Stromal cell of bone marrow (primary cell): ENCODE data around the gene CLNK.

Experiments
- DNase-seq: peaks from one replicate; pipeline ENCODE4 v3.0.0-alpha.2; 2012; ENCODE audit warnings: low read depth

CLNK gene

DNA sequence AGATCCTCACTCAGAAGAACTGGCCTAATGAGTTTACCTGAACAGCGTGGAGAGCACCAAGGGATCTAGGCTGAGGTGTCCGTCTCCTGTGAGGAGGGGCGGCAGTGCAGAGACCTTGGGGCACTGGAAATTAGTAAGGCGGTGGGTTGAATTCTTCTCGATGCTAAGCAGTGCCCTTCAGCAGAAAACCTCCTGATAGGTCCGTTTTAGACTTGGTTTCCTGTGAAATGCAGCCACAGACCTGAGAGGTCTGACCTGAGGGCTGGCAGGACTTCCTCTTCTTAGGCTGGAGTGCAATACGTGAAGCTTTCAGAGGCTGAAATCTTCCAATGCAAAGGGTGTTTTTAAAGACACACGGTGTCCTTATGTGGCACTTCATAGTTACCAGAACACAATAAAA is at the start of gene CLNK:
Gene CLNK (minus strand): TSS at position 138 of the 400 bp plus-strand sequence. CDS start 16,899 bp downstream, outside the sequence.
- no peak for DNase-seq

GRCh38 chr4:10733481-10734062 is 49.0 kb upstream of the CLNK start:
- no peak for DNase-seq

DNA sequence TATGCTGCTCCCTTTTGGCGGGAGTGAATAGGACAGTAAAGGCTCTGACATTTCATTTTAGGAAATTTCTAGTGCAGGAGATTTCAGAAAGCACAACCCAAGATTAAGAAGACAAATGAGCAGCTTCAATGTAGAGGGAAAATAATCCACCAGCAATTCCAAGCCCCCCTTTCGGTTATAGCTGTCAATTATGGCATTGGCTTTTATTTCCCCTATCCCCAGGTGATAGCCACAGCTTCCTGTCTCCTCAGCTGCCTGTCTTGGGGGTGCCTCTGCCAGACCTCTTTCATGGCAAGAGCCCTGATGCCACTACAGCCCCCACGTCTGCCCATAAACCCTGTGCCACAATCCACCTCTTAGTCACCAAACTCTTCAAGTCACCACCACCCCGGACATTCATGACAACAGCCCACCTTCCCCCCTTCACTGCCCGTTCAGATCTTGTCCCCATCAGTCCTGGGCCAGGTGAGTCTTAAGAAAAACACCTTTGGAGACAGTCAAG is 48.4 kb upstream of the CLNK start:
- no peak for DNase-seq

DNA sequence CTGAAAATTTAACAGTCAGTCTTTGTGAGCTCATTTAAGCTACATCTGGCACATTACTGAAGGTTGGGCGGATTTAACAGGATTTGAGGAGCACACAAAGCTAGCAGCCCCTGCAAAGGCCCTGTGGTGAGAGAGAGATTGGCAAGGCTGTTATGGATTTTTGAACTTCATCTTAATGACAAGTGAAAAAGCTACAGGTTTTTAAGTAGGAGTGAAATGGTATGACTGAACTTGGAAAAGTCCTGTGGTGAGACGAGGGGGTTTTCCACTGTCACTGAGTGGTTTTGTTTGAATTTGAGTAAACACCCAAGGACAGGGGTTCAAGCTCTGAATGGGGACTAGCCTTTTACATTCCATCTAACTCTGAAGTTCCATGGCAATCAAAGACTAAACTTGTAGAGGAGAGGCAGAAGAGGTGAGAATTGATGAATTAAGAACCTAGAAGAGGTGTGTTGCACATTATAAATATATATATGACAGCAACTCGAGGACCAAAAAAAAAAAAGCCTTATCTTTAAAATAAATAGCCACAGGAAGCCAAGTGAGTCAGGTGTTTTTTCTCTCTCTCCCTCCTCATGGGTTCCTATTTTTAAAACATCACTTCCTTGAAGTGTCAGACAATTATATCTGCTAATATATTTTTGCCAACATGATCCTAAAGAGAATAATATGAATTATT is 47.8 kb upstream of the CLNK start:
- DNase-seq = no peak

GRCh38 chr4:10731690-10732089 is 47.1 kb upstream of the CLNK start:
- no peak for DNase-seq

DNA sequence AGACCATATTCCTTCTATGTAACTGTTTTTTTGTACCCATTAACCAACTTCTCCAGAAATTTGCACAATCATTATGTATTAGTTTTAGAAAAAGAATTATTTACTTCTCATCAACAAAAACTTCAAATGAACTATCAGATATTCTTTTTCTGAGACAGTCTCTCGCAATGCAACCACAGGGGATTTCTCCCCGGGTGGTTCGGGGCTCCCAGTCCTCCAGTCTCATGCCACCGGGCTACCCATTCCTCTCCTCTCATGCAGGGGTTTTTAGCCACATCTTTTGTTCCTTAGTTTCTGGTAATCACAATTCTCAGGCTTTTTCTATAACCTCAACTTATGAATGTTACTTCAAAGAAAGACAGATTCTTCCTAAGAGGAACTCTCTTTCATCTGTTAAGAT is 46.6 kb upstream of the CLNK start:
- DNase-seq = no peak

DNA sequence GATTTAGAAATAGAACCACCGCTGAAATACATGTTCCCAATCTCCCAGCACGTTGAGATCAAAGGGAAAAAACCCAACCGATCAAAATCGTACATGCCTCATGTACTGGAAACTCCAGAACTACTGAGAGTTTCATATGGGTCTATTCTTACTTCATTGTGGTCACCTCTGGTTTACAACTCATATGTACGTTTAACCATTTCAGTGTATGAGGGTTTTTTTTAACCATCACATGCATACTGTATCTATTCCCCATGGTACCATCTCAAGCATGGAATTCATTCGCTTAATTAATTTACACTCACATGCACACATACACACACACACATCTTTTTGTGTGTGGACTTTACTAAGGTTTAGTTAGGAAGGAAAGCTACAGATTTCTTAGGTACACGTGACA is 46.0 kb upstream of the CLNK start:
- DNase-seq = no peak

- DNase-seq = no peak
These were observed 45.5 kb upstream of the CLNK start for GRCh38 chr4:10730019-10730418.

DNA sequence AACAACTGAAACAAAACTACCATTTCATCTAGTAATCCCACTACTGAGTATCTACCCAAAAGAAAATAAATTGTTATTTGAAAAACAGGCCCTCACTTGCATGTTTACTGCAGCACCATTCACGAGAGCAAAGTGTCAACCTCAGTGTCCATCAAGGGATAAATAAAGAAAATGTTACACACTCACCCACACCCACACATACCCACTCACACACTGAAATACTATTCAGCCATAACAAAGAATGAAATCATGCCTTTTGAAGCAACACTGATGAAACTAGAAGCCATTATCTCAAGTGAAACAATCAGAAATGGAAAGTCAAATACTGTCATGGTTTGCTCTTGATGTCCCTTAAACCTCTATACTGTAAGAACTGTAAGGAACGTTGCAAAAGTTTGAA is 44.8 kb upstream of the CLNK start:
- DNase-seq = no peak

GRCh38 chr4:10728016-10728415 is 43.4 kb upstream of the CLNK start:
- no peak for DNase-seq

GRCh38 chr4:10727140-10727880 is 42.7 kb upstream of the CLNK start:
- no peak for DNase-seq

GRCh38 chr4:10722957-10723356 is 38.4 kb upstream of the CLNK start:
- DNase-seq = no peak

DNA sequence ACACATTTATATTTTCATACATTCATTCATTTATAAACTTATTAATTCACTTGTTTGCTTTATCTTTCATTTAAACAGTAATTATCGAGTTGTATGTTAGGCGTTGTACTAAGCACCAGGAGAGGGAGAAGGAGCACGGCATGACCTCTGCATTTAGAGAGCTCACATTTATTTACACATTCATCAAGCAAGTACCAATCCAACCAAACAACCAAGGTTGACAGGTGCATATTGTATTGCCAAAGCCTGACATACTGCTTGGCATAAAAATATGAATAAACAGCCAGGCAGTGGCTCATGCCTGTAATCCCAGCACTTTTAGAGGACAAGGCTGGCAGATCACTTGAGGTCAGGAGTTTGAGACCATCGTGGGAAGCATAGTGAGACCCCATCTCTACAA is 37.0 kb upstream of the CLNK start:
- DNase-seq = no peak

GRCh38 chr4:10716163-10716562 is 31.6 kb upstream of the CLNK start:
- DNase-seq = no peak

DNA sequence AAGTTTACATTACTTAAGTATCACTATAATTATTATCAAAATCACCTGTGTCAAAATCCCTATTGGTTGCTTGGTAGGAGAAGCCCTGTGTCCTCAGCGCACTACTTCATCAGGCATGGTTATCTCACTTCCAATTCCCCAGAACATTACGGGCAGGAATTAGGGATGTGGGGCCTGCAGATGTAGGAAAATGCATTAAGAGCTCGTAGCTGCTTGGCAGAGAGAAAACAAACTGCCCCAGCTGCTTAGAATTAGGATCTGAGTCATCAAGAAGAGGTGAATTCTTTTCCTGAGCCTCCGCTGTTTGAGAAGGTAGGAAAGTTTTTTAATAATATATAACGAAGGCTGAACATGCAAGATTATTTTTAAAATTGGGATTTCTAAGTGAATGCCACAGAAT is 31.1 kb upstream of the CLNK start:
- no peak for DNase-seq

GRCh38 chr4:10715135-10715534 is 30.6 kb upstream of the CLNK start:
- DNase-seq = no peak

DNA sequence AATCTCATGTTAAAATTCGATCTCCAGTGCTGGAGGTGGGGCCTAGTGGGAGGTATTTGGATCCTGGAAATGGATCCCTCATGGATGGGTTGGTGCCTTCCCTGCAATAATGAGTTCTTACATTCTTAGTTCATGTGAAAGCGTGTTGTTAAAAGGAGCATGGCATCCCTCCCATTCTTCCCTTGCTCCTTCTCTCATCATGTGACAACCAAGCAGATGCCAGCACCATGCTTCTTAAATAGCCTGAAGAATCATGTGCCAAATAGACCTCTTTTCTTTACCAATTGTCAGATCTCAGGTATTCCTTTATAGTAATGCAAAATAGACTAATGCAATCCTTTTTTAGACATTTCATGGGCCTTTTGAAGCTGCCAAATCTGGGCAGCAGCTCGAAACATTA is 29.0 kb upstream of the CLNK start:
- no peak for DNase-seq

DNA sequence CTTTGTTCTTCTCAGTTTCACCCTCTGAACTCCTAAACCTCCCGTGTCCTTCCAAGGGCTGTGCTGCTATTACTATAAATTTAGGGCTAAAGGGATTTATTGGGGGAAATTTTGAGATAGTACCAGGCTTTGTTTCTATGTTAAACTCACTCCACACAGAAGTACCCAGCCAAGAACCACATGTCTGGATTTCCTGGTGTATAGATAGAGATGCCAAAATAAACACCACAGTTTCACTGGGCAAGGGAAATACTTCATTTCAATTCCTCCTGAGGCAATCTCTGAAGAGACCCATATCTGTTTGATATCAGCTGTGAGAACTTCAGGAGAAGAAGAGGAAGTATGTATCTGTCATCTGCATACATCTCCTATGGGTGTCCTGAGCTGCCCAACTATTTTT is 21.7 kb upstream of the CLNK start:
- no peak for DNase-seq

DNA sequence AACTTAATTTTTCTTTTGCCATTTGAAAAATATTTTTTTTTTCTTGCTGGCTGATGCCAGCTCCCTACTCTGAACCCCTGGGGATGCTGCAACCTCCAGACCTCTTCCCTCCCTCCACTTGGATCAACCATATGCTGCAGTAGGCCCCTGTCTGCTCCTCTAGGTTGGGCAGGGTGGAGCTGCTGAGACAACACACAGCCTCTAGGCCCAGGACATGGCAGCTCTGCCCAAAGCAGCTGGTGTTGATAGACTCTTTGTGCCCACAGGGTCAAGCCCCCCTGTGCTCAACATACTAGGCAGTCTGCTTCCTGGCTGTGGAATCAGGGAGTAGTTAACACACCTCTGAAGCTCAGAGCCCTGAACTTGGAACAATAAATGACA is 19.9 kb upstream of the CLNK start:
- DNase-seq = no peak

- no peak for DNase-seq
These were observed 19.3 kb upstream of the CLNK start for GRCh38 chr4:10703766-10704429.

DNA sequence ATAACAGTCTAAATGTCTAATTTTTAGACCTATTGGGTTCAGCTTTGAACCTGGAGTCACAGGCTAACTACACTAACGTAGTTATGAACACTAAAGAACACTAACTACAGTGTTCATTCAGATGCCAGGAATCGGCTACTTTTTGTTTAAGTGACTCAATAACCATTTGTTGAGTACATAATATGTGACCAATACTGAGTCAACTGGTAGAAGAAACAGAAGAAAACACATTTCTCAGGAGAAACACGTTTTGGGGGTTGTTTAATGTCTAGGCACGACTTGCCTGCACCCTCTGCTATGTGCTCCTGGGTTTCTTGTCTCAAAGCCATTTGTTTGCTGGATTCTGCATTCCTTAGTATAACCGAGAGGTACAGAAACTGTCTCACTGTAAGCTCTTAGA is 18.6 kb upstream of the CLNK start:
- DNase-seq = no peak

DNA sequence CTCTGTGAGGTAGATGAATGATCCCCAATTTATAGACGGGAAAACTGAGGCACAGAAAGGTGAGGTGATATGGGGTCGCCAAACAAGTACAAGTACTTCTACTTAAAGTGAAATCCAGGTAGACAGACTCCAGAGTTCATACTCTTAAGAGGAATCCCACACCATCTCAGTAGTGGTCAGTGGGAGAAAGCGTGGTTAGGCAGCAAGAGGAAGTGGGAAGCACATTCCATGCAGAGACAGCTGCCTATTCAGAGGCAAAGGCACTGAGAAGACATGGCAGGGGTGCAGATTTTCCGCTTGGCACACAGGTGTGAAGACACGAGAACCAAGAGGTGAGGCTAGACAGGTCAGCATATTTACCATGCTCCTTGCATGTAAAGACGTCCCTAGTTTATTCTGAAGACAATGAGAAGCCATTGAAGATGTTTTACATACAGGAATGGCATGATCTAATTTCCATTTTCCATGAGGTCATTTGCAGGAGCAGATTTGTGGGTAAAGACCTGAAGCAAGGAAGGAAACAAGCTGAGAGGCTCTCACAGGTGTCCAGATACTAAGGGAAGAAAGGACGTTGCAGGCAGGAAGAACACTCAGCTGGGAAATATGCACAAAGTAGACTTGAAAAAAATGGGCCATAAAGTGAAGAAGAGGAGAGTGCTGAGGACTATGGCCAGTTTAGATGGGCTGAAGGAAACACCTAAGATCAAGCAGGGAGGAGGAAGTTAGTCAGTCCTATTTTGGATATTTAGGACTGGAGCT is 17.3 kb upstream of the CLNK start:
- DNase-seq = no peak
